NCI-H128 (cell line): ENCODE results near the gene MICB.
"Not testable (repeated sequence)": the region's sequence is repeated elsewhere in the genome, so short reads cannot be mapped to it uniquely, and the experiment has no call there.

Experiments used
- DNase-seq: peaks from one replicate; lab custom pipeline; 2025; ENCODE audit not compliant: unreplicated experiment; lab: John Stamatoyannopoulos, UW

MICB gene

GRCh38 chr6:31535538-31536324, 37.8 kb downstream of the MICB start:
- DNase-seq: no peak

GRCh38 chr6:31538805-31539400, 41.0 kb downstream of the MICB start:
- DNase-seq: no peak

GRCh38 chr6:31540640-31541039, 42.7 kb downstream of the MICB start:
- DNase-seq: no peak

GRCh38 chr6:31541059-31541657, 43.2 kb downstream of the MICB start:
- no peak for DNase-seq

- DNase-seq: peak; percentile 91
Observed at GRCh38 chr6:31541658-31542521, 43.9 kb downstream of the MICB start, which contains the start of gene DDX39B. Gene DDX39B, minus strand, starts transcription at chr6:31542003. Its CDS starts 1,471 bp downstream, at chr6:31540532.

- DNase-seq: no peak
Observed at GRCh38 chr6:31543639-31544038, 45.7 kb downstream of the MICB start.

GRCh38 chr6:31544676-31545075, 46.7 kb downstream of the MICB start:
- DNase-seq: no peak

- no peak for DNase-seq
Observed at GRCh38 chr6:31545291-31545690, 47.3 kb downstream of the MICB start.

- peak; percentile 89 for DNase-seq
Observed at GRCh38 chr6:31546339-31546957, 48.5 kb downstream of the MICB start, which contains the start of gene ATP6V1G2. Gene ATP6V1G2, minus strand, starts transcription at chr6:31546608. Its CDS starts 49 bp downstream, at chr6:31546559.

GRCh38 chr6:31546958-31547726, 49.2 kb downstream of the MICB start, which contains the start of gene NFKBIL1:
Gene NFKBIL1, plus strand, starts transcription at chr6:31547608. Its CDS starts 87 bp downstream, at chr6:31547695.
- peak; percentile 90 for DNase-seq

GRCh38 chr6:31547727-31548543, 50.0 kb downstream of the MICB start:
- no peak for DNase-seq

GRCh38 chr6:31548544-31548873, 50.6 kb downstream of the MICB start:
- DNase-seq: no peak

- DNase-seq: not testable (repeated sequence)
Observed at GRCh38 chr6:31551371-31551770, 53.4 kb downstream of the MICB start.

GRCh38 chr6:31556307-31556706, 58.4 kb downstream of the MICB start:
- no peak for DNase-seq

- no peak for DNase-seq
Observed at GRCh38 chr6:31557443-31558317, 59.7 kb downstream of the MICB start.

GRCh38 chr6:31558318-31558625, 60.3 kb downstream of the MICB start:
- DNase-seq: no peak

- no peak for DNase-seq
Observed at GRCh38 chr6:31558631-31559500, 60.9 kb downstream of the MICB start.
